Measurements from ENCODE around the gene FAM227A.

The FAM227A gene

DNA sequence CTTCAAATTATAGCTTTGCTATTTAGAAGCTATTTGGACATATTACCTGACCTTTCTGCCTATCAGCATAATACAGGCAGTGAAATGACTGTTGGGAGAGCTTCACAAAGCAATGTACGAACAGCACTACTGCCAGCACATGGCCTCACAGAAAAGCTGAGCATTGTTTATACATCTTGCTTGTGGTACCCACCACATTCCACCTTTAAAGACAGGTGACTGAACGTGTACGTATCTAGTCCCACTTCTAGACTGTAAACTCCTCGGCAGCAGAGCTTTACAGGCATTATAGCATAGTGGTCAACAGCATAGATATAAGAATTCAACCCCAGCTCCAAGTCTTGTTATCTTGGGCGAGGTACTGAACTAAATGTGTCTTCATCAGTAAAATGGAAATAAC is 43.0 kb upstream of the FAM227A start:
- no peak overlapping the region for H3K27ac ChIP-seq
- TF ChIP-seq ZFX (IDR thresholded peaks at IDR 0.05; ENCODE audit: borderline replicate concordance) = no peak
- TF ChIP-seq, protein P1, sequence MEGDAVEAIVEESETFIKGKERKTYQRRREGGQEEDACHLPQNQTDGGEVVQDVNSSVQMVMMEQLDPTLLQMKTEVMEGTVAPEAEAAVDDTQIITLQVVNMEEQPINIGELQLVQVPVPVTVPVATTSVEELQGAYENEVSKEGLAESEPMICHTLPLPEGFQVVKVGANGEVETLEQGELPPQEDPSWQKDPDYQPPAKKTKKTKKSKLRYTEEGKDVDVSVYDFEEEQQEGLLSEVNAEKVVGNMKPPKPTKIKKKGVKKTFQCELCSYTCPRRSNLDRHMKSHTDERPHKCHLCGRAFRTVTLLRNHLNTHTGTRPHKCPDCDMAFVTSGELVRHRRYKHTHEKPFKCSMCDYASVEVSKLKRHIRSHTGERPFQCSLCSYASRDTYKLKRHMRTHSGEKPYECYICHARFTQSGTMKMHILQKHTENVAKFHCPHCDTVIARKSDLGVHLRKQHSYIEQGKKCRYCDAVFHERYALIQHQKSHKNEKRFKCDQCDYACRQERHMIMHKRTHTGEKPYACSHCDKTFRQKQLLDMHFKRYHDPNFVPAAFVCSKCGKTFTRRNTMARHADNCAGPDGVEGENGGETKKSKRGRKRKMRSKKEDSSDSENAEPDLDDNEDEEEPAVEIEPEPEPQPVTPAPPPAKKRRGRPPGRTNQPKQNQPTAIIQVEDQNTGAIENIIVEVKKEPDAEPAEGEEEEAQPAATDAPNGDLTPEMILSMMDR (IDR thresholded peaks at IDR 0.05) = no peak

DNA sequence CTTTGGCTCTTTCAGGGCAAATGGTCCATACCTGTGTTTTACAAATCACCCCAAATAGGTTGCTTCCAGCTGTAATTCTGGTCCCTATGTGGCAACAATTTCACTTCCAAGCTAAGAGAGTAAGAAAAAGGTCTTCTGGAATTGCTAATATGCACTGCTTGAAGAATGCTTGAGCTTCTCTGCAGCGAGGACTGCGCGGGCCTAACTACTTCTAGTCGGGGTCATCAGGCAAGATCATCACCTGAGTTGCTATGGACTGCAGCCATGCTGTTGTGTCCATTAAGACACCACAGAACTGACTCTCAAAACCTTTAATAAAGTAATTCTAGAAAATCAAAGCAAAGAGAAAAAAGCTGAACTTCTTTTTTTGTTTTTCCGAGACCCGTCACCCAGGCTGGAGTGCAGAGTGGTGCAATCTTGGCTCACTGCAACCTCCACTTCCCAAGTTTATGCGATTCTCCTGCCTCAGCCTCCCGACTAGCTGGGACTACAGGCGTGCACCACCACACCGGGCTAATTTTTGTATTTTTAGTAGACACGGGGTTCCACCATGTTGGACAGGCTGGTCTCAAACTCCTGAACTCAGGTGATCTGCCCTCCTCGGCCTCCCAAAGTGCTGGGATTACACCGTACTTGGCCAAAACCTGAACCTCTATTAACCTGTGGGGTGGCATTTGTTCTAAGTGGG is 42.4 kb upstream of the FAM227A start:
- no peak for TF ChIP-seq ZFX (IDR thresholded peaks at IDR 0.05; ENCODE audit: borderline replicate concordance)
- TF ChIP-seq, protein P1 (IDR thresholded peaks at IDR 0.05) = no peak
- H3K27ac ChIP-seq = peak overlapping the region; percentile 39; the same call in 1 of the 2 replicates

DNA sequence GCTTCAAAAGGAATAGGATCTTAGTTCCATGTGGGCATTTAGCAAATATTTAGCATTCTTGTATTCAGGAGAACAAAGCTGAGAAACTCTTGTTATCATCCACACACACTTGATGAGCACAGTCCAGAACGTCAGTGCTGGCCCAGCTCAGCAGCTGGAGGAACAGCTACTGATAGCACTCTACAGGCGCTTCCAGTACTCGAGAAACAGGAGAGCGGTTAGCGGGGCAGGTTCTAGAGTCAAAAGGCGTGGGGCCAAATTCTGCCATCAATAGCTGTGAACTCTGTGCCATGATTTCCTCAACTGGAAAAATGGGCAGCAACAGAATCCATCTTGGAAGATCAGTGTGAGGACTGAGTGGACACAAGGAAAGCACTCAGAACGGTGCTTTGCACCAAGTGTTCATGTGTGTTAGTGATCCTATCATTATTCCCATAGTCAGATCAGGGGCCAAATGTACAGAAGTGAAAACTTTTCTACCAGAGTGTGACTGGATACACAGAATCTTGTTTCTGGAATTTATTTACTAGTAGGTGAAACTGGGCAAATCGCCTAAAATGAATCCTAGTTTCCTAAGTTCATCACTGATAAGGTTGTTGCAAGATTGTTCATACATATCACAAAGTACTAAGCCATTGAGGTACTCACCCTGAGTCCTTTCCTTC is 41.4 kb upstream of the FAM227A start:
- H3K27ac ChIP-seq = peak overlapping the region; percentile 39

DNA sequence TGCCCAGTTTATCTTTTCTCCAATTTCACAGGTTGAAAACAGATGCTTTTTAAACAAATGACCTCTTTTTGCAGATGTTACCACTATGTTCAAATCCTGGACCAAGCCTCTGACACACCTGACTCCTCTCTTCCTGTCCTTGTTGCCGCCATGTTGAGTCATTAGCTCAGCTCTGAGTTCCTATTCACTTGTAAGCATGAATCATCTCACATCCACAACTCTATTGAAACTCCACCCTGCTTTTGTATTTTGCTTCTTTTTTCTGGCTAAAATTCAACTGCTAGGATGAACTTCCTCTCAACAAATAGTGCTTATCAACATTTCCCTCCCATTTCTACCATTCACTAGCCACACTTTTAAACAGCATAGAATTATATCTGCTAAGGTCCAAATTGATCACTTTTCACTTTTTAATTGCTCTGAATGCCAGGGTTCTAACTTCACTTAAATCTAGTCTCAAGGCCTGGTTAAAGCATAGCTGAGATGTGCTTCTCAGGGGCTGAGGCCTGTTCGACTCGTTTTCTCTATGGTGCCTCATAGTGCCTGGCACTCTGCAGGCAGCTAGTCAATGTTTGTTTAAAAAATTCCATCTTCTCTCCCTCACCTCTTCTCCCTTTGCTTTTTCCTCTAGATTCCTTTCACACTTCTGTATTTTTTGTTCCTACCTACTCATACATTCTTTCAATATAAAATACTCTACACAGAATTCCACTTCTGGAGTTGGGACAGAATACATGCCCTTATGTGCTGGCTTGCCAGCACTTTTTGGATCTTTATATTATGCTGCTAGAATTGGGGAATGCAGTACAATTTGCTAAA is 40.6 kb upstream of the FAM227A start:
- TF ChIP-seq, protein P1 (IDR thresholded peaks at IDR 0.05) = no peak
- no peak for TF ChIP-seq ZFX (IDR thresholded peaks at IDR 0.05; ENCODE audit: borderline replicate concordance)
- peak overlapping the region; percentile 39 for H3K27ac ChIP-seq

More for the DNA sequence above, 41.4 kb upstream of the FAM227A start:
- TF ChIP-seq, protein P1 (IDR thresholded peaks at IDR 0.05) = no peak
- TF ChIP-seq ZFX (IDR thresholded peaks at IDR 0.05; ENCODE audit: borderline replicate concordance) = no peak

DNA sequence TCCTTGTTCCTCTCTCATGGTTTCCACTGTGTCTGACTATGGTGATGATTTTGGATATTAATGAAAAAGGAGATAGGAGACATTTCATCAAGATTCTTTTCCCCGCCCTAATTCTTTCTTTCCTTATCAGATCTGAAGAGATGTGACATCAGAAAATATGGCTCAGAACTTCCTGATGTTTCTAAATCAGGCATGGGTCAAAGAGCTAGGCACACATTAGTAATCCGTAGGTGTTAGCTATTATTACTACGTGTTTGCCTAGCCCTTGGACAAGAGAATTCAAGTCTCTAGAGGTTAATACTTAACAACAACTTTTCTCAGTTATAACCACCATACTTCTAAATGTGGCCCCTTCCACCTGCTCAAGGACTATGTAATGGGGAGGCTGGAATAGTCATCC is 38.7 kb upstream of the FAM227A start:
- peak overlapping the region; percentile 47 for H3K27ac ChIP-seq
- TF ChIP-seq, protein P1 (IDR thresholded peaks at IDR 0.05) = no peak
- no peak for TF ChIP-seq ZFX (IDR thresholded peaks at IDR 0.05; ENCODE audit: borderline replicate concordance)

DNA sequence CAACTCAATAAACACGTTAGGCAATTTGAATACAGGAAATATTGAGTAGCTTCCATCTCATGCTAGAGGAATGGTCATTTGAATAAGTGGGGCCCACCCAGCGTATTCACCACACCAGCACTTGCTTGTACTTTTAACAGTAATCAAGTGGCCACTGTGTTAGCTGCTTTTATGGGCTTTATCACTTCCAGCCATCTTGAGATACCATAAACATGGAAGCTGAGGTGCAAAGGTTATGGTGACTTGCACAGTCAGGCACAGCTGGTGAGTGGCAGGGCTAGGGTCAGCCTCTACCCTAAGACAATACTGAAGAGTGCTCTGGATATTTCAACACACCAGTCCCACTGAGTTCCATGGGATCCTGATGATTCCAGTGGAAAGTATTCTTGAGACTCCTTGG is 37.9 kb upstream of the FAM227A start:
- peak overlapping the region; percentile 47; the same call in 1 of the 2 replicates for H3K27ac ChIP-seq

More for the DNA sequence above, 37.9 kb upstream of the FAM227A start:
- no peak for TF ChIP-seq ZFX (IDR thresholded peaks at IDR 0.05; ENCODE audit: borderline replicate concordance)
- TF ChIP-seq, protein P1 (IDR thresholded peaks at IDR 0.05) = no peak

Measured in 22Rv1 (cell line).